ENCODE data around the gene IRAK1BP1.

- no peak for TF ChIP-seq POLR2AphosphoS5 (IDR thresholded peaks at IDR 0.05)
- TF ChIP-seq, protein P1, sequence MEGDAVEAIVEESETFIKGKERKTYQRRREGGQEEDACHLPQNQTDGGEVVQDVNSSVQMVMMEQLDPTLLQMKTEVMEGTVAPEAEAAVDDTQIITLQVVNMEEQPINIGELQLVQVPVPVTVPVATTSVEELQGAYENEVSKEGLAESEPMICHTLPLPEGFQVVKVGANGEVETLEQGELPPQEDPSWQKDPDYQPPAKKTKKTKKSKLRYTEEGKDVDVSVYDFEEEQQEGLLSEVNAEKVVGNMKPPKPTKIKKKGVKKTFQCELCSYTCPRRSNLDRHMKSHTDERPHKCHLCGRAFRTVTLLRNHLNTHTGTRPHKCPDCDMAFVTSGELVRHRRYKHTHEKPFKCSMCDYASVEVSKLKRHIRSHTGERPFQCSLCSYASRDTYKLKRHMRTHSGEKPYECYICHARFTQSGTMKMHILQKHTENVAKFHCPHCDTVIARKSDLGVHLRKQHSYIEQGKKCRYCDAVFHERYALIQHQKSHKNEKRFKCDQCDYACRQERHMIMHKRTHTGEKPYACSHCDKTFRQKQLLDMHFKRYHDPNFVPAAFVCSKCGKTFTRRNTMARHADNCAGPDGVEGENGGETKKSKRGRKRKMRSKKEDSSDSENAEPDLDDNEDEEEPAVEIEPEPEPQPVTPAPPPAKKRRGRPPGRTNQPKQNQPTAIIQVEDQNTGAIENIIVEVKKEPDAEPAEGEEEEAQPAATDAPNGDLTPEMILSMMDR (IDR thresholded peaks at IDR 0.05; ENCODE audit: poor library complexity, severe bottlenecking) = no peak
- no peak for TF ChIP-seq SMC3 (conservative IDR thresholded peaks at IDR 0.05; ENCODE audit: poor library complexity)
- peak; percentile 68 for TF ChIP-seq EP300 (conservative IDR thresholded peaks at IDR 0.05; ENCODE audit: poor library complexity, severe bottlenecking)
- TF ChIP-seq RAD21 (conservative IDR thresholded peaks at IDR 0.05) = no peak
- no peak for TF ChIP-seq MXI1 (conservative IDR thresholded peaks at IDR 0.05; ENCODE audit: poor library complexity, severe bottlenecking)
- TF ChIP-seq EZH2 (IDR thresholded peaks at IDR 0.05; ENCODE audit: borderline replicate concordance, insufficient read depth, low read length, poor library complexity, severe bottlenecking) = no peak
- TF ChIP-seq TAF1 (IDR thresholded peaks at IDR 0.05; ENCODE audit: low read depth) = no peak
- TF ChIP-seq, protein P2, sequence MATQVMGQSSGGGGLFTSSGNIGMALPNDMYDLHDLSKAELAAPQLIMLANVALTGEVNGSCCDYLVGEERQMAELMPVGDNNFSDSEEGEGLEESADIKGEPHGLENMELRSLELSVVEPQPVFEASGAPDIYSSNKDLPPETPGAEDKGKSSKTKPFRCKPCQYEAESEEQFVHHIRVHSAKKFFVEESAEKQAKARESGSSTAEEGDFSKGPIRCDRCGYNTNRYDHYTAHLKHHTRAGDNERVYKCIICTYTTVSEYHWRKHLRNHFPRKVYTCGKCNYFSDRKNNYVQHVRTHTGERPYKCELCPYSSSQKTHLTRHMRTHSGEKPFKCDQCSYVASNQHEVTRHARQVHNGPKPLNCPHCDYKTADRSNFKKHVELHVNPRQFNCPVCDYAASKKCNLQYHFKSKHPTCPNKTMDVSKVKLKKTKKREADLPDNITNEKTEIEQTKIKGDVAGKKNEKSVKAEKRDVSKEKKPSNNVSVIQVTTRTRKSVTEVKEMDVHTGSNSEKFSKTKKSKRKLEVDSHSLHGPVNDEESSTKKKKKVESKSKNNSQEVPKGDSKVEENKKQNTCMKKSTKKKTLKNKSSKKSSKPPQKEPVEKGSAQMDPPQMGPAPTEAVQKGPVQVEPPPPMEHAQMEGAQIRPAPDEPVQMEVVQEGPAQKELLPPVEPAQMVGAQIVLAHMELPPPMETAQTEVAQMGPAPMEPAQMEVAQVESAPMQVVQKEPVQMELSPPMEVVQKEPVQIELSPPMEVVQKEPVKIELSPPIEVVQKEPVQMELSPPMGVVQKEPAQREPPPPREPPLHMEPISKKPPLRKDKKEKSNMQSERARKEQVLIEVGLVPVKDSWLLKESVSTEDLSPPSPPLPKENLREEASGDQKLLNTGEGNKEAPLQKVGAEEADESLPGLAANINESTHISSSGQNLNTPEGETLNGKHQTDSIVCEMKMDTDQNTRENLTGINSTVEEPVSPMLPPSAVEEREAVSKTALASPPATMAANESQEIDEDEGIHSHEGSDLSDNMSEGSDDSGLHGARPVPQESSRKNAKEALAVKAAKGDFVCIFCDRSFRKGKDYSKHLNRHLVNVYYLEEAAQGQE (IDR thresholded peaks at IDR 0.05; ENCODE audit: borderline replicate concordance) = peak; percentile 86
These were observed 43.3 kb upstream of the IRAK1BP1 start for GRCh38 chr6:78824045-78824444.
